Vagina (tissue), 2 donors: ENCODE measurements around the gene LKAAEAR1.

Source experiments
- POLR2AphosphoS5 ChIP-seq, 2 donors: sonication (generic); formaldehyde crosslinking; IDR thresholded peaks; one replicate each; pipeline ENCODE4 v1.9.0; 2017; ENCODE audit warnings: antibody characterized with exemption in 2 of 2, mild to moderate bottlenecking in 2 of 2, low read depth in 1 of 2; ENCODE audit not compliant: insufficient read depth in 1 of 2
- TF ChIP-seq, protein P1 (sequence below), 3 experiments: fragments of 450-650 bp in 2 of 3; fragments of 200-600 bp in 1 of 3; sonication (generic) in 1 of 3; IDR thresholded peaks; one replicate each; pipeline ENCODE4 v1.5.1; 2017 to 2019; ENCODE audit warnings: antibody characterized with exemption in 3 of 3, mild to moderate bottlenecking in 2 of 3, moderate library complexity in 2 of 3

GRCh38 chr20:64092258-64093012 is 8.2 kb upstream of the LKAAEAR1 start:
- TF ChIP-seq, protein P1, sequence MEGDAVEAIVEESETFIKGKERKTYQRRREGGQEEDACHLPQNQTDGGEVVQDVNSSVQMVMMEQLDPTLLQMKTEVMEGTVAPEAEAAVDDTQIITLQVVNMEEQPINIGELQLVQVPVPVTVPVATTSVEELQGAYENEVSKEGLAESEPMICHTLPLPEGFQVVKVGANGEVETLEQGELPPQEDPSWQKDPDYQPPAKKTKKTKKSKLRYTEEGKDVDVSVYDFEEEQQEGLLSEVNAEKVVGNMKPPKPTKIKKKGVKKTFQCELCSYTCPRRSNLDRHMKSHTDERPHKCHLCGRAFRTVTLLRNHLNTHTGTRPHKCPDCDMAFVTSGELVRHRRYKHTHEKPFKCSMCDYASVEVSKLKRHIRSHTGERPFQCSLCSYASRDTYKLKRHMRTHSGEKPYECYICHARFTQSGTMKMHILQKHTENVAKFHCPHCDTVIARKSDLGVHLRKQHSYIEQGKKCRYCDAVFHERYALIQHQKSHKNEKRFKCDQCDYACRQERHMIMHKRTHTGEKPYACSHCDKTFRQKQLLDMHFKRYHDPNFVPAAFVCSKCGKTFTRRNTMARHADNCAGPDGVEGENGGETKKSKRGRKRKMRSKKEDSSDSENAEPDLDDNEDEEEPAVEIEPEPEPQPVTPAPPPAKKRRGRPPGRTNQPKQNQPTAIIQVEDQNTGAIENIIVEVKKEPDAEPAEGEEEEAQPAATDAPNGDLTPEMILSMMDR (IDR thresholded peaks at IDR 0.05) = no peak
- no peak for TF ChIP-seq POLR2AphosphoS5 (IDR thresholded peaks at IDR 0.05; ENCODE audit: insufficient read depth in 1 of 2, low read depth in 1 of 2)
